NCI-H226 (cell line): ENCODE measurements around the gene HASPIN.

Experiments used
- DNase-seq: peaks from one replicate; pipeline ENCODE4 v3.0.0-alpha.2; 2015

HASPIN gene

DNA sequence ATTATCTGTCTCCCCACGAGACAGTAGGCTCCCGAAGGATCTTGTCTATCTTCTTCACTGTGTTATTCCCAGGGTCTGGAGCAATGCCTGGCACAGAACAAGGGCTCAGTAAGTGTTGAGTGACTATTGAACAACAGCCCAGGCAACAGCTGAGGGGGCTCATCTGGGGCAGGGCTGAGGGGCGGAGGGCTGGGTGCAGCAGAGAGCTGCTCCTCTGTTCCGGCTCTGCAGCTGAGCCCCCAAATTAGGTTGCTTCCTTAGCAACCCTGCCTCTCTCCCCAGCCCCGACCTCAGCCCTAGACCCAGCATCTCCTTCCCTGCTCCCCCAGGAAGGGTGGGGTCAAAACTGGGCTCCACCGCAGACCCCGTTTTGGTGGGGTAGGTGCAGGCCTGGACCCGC lies 45.1 kb downstream of the HASPIN start:
- no peak for DNase-seq

DNA sequence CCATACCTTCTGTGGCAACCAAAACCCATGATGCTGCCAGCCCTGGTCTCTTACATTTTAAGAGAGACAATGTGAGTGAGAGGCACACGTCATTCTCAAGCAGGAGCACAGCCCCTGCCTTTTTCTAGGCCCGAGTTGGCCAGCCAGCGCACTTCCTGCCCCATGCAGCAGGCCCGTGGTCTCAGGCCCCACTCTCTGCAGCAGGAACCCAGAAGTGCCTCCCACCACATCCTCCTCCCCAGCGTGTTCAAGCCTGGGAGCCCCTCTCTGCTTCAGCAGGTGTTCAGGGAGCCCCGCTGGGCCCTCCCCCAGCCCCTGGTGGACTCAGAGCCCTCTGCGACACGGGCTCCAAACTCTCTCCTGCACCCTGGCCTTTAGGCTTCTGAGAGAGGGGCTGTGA lies 46.8 kb downstream of the HASPIN start:
- DNase-seq = no peak

DNA sequence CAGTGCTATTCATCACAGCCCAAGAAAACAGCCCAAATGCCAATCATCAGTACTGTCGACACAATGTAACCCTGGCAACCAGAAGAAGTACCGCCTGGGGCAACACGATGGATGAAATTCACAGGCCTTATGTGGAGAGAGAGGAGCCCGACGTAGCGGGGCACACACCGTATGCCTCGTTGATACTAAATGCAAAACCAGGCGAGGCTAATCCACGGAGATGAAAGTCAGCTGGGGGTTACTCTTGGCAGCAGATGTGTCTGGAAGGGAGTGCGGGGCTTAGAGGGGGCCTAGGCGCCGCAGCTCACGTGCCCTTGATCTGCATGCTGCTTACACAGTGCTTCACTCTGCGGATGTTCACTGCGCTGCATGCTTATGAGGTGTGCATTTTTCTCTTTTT lies 47.4 kb downstream of the HASPIN start:
- no peak for DNase-seq

DNA sequence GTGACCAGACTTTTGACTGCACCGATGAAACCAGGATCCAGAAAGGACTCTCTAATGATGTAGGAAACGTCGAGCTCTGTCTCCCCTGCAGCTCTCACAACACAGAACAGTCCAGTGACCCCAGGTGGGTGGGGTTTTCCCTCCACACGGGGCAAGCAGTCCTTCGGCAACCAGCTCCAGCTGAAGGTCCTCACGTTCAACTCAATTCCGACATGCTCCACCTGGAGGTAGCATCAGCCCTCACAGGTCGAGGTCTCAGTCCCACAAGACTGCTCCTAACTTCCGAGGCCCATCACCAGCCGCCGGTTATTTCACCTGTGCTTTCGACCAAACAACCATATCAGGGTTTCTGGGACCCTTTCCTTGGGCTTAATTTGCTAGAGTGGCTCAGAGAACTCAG lies 49.1 kb downstream of the HASPIN start:
- DNase-seq = no peak

DNA sequence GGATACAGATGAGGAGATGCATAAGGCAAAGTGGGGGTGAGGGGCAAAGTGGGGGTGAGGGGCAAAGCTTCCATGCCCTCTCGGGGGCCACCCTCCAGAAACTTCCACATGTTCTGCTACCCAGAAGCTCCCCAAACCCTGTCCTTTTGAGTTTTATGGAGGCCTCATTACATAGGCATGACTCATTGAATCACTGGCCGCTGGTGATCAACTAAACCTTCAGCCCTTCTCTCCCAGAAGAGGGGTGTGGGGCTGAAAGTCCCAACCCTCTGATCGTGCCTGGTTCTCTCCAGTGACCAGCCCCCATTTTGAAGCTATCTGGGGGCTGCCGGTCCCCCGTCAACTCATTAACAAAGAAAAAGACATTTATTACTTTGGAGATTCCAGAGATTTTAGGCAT lies 49.8 kb downstream of the HASPIN start:
- peak; percentile 49 for DNase-seq

DNA sequence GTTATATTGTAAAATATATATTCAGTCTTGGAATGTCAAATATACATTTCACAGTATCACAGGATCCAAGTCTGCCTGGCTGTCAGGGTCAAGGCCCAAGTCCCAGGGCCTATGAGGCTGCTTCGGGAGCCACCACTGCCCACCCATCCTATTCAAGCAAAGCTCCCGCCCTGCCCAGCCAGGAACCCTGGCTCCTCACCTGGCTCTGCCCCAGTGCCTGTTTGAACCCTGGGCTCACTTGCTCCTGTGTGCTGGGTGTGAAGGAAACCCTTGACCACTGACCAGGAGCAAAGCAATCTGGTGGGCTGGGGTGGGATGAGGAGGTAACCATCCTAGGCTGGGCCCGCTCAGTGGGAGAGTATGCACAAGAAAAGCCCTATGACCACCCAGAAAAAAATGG lies 50.3 kb downstream of the HASPIN start:
- DNase-seq = no peak
